Activated T-helper 1 cell treated with Interleukin-2 at 50 U/mL for 16 hours (primary cell): ENCODE results near the gene PTPRD.

Experiments
- DNase-seq: peaks from one replicate; pipeline ENCODE4 v3.0.0-alpha.2; 2020; ENCODE audit warnings: low read depth

The PTPRD gene

GRCh38 chr9:8570776-8571175 lies 2042.0 kb downstream of the PTPRD start:
- no peak for DNase-seq

DNA sequence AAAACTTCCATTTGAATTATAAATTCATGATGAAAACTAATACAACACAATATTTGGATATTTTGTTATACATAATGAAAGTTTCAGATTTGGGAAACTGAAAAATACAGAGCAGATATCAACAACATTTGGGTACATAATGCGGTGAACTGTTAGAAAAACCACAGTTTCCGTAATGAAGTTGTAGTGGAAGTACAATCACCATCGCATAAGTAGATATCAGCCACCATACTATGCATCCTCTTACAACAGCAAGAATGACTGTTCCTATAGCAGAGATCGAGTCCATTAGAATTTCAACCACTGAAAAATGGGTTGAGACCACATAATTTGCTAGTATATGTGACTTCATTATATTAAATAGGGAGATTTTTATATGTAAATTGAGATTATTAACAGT lies 2043.0 kb downstream of the PTPRD start:
- DNase-seq = no peak

GRCh38 chr9:8567963-8568579 lies 2044.7 kb downstream of the PTPRD start:
- DNase-seq = no peak

DNA sequence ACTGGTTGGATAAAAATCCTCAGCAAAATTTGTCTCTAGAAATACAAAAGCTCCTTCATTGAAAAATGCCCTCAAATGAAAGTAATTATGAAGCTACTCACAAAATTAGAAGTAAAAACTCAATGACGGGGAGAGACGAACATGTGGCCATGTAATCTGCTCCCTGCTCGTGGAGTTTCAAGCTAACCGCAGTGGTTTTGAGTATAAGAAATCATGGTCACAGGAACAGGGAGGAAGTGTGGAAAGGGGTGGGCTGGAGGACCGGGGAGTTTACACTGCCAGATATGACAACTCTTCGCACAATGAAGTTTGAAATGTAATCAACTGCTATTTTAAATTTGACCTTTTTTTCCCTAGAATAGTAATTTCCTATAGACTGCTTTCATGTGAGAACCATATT lies 2047.8 kb downstream of the PTPRD start:
- DNase-seq = no peak

DNA sequence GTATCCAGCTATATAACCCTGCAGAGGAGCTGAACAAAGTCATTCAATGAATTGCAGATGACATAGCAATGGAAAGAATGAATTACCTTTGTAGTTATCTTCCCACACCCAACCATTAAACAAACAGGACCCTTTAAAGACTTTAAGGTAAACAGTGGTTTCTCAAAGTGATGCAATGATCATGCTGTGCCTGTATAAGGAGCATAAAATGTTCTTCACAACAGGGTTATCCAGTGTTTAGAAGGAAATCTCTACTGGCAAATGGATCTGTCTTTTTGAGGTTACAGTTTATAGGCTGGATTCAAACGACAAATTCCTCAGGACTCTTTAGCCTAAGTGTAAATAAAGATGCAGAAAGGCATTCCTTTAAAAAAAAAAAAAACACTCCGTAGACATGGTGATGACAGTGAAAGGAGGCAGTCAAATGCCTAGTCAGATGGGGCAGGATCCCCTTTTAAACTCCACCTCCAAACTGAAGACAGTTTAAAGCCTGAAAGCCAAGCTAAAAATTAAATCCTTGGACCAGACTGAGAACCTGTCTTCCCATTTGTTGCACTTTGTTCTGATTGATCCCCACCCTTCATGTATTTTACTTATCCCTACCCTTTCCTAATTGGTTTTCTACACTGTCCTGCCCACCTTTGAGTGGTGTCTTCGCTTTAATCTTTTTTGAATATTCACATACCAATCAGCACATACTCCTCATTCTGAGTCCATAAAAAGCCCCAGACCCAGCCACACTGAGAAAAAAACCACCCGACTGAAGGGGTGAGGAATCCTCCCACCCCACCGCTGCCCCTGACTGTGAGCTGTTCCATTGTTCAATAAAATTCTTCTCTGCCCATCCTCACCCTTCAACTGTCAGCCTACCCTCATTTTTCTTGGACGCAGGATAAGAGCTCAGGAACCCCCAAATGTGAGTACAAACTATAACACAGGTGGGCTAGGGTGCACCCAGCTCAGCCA lies 2052.0 kb downstream of the PTPRD start:
- no peak for DNase-seq

- no peak for DNase-seq
Observed at GRCh38 chr9:8558176-8558575, 2054.6 kb downstream of the PTPRD start.

DNA sequence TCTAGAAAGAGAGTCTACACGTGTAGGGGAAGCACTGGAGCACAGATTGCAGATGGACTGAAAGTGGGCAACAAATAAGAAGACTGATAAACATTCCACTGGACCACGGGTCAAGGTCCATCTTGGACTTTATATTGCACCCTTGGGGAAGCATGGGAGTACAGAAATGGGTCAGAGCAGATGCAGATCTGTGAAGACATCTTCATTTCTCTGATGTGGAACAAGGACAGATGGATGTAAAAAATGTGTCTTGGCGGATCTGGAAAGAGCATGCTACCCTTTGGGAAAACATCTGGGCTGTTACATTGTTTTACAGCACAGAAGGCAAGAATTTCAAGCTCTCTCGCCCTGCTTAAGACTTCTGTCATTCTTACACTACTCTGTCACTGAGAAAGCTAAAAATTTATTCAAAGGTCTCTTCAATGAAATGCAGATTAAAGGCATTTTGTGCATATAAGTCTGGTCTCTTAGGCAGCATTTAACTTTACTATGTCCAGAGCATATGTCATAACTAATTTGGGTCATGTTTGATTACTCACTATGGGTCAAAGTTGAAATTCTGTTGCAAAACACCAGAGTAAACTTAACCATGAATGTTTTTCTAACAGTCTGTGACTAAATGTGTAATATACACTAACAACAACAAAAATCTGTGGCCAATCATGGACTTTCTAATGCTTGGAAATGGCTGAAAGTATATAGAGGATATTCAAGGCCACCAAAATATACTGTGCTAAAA lies 2056.9 kb downstream of the PTPRD start:
- DNase-seq = no peak

DNA sequence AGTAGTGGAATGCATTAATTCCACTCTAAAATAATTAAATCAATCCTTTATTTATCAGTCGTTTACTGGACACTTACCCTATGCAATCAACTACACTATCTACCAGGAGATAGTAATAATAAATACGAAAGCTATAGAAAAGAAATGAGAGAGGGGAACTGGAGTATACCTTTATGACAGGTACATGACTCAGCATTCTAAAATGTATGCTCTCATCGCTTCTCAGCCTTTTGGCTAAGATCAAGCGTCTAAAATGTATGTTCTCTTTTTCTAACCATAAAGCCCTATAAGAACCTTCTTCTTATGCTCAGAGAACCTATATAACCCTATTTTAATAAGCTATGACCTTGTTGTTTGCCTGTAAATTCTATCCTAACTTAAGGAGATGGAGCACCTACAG lies 2059.4 kb downstream of the PTPRD start:
- no peak for DNase-seq

DNA sequence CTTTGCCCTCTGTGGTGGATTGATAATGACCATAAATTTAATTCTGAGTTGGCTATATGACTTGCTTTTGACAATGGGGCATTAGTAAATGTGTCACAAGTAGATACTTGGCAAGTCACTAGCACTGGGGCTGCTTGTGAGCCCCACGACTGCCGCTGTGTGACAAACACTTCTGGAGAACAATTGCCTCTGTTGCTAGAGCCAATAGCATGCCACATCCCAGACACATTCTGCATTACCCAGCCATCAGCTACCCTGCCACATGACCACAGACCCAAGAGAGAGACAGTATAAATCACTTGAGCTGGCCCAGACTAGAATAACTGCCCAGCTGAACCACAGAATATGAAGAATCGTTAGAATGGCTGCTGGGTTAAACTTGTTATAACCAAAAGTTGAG lies 2060.1 kb downstream of the PTPRD start:
- no peak for DNase-seq

DNA sequence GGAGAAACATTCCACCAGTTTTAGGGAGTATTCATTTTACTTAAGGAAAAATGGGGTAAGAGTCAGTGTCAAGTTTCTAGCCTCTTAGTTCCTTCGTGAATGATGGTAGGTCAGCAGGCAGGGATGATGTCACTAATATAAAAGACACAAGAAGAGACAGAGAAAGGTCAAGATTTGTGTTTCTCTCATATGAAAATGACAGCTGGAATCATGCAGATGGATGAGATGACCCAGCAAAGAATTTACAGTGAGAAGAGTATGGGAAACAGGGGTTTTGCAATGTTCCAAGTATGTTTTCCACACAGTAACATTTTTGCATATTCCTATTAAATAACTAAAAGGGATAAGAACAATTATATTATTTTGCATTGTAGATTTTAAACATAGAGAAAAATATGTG lies 2063.6 kb downstream of the PTPRD start:
- DNase-seq = no peak

DNA sequence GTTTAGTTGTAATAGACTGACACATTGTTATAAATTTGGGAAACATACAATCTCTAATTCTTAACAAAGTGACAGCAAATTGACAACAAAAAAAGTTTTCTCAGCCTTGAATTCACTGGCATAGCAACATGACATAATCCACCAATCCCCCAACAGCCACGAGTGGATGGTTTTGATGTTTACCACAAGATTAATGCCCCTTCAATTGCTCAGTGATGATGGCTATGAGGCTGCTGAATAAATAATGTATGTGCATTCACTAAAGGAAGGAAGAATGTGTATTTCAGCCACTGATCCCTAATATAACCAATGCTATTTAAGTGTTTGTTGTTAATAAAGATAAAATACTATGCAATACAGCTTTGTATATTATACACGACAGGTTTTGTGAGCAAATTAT lies 2069.6 kb downstream of the PTPRD start:
- no peak for DNase-seq

GRCh38 chr9:8542537-8542936 lies 2070.3 kb downstream of the PTPRD start:
- DNase-seq = no peak

DNA sequence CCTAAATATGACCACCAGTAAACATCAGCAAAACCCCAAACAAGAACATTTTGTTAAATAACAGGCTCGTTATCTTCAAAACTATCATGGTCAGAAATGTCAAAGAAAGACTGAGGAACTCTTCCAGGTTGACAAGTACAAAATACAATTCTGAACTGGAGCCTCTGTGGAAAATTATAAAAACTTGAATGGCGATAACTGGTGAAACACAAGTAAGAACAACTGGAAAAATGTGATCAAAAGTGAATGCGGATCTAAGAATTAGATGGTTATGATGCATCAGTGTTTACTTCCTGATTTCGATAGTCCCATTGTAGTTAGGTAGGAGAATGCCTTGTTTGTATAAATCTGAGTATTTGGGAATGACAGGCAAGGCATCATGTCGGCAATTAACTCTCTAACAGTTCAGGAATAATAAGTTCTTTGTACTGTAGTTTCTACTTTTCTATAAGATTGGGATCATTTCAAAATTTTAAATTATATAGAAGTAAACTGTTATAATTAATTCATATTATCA lies 2073.1 kb downstream of the PTPRD start:
- no peak for DNase-seq

DNA sequence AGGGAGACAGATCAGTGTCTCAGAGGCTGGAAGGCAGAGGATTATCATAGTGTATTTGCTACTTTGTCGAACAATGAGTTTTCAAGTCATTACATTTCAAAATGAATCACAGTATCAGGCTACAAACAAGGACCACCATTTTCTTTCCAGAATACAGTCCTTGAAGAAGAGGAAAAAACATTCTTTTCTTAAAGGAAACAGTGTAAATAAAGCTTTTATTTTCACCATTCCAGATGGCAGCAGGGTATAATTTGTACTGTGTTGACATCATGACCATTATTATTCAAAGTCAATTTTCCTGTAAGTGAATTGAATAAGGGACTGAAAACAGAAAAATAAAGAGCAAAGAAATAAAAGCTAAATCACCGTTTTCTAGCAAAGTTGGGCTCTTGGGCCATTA lies 2076.0 kb downstream of the PTPRD start:
- no peak for DNase-seq

DNA sequence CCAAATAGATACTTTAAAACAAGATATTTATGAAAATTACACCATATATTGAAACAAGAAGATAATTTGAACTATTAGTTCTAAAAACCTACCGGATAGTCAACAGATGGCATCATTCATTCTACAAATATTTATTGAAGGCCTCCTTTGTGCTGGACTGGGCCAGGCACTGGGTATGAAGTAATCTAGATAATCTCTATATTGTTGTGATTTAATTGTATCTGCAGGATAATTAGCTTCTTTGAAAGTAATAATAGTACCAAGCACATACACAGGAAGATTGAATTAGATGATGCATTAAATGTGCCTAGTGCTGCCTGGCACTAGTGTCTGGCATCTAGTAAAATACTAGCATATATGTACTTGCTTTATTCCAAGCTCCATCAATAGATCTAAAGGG lies 2078.0 kb downstream of the PTPRD start:
- DNase-seq = no peak

DNA sequence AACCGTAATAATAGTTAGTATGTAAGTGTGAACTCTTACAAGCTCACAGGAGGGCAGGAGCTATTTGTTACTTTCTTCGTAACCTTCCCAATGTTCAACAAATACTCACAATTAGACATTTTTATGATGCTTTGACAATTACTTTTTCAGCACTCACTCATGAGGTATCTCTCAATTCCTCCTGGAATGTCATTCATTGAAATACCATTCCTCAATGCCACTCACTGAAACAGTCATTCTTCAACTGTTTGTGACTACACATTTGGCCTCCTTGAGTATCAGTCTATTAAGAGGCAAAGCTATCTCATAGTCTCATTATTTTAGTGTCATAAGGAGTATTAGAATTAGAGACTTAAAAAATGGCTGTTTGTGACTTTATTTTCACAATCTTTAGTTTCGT lies 2079.1 kb downstream of the PTPRD start:
- DNase-seq = no peak

GRCh38 chr9:8531826-8532415 lies 2080.9 kb downstream of the PTPRD start:
- DNase-seq = no peak

DNA sequence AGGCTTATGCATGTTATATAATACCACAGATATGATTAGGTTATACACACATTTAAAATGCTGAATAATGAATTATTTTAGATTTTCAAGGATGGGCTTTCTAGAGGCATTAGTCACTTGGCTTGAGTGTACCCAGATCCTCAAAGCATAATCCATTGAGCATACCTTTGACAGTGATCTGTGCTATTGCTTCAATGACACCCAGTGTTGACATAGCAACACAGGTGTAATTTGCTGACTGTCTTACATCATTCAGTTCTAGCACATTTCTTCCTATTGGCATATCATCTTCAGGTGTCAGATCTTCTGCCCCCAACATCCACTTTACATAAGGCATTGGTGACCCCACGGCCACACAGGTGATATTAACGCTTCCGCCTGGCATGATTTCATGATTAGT lies 2091.7 kb downstream of the PTPRD start:
- no peak for DNase-seq

GRCh38 chr9:8515748-8516147 lies 2097.1 kb downstream of the PTPRD start:
- DNase-seq = no peak

DNA sequence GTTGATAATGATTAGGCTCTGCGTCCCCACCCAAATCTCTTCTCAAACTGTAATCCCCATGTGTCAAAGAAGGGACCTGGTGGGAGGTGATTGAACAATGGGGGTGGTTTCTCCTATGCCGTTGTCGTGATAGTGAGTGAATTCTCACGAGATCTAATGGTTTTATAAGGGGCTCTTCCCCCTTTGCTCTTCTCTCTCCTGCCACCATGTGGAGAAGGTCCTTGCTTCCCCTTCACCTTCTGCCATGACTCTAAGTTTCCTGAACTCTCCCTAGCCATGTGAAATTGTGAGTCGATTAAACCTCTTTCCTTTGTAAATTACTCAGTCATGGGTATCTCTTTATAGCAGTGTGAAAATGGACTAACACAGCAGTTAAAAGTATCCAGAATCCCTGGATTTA lies 2098.0 kb downstream of the PTPRD start:
- no peak for DNase-seq

GRCh38 chr9:8508671-8509290 lies 2104.0 kb downstream of the PTPRD start:
- DNase-seq = no peak

- DNase-seq = no peak
Observed at GRCh38 chr9:8494571-8494970, 2118.2 kb downstream of the PTPRD start.
